ENCODE measurements around the gene GAGE13. TPM values are rescaled to one million over a fixed set of nuclear protein-coding genes. Genes with fewer than 3 reads are reported as not detected.

Gene GAGE13
- total and polyA plus RNA-seq, 9 of the 15 experiments (the other 6 are each of a cell fraction or from before 2014, with no cell fraction given): 31.6 to 506 (median 154) TPM

- DNase-seq (ENCODE audit: extremely low read depth in 1 of 4, low spot score in 3 of 4) (no peak), FAIRE-seq (no peak), ATAC-seq (no peak)
- Histone ChIP-seq H3K27ac (ENCODE audit: extremely low read depth, low read depth, low read length) (no peak overlapping the region), H4K20me1 (replicated peaks; ENCODE audit: control insufficient read depth, insufficient read depth, low read length) (no peaks in the 10 kb centered on the region), H3K4me2 (ENCODE audit: insufficient read depth, low read length) (no peak overlapping the region), H3K4me3 (no peak overlapping the region), H3K9me3 (replicated peaks; ENCODE audit: control insufficient read depth, insufficient read depth, low read depth, low read length) (no peaks in the 10 kb centered on the region), H3K9me1 (ENCODE audit: control insufficient read depth, insufficient read depth, low read length) (no peaks in the 10 kb centered on the region), H3K4me1 (replicated peaks in 1 of 2; ENCODE audit: control insufficient read depth in 2 of 2, insufficient read depth in 2 of 2, low read length in 2 of 2) (peaks cover 4 to 19% of the 10 kb centered on the region in 2 experiments; a peak in 4 of 5 replicates), H2AFZ (ENCODE audit: low read depth, low read length) (no peak overlapping the region), H3K9ac (ENCODE audit: insufficient read depth in 1 of 2, low read depth in 2 of 2, low read length in 2 of 2) (no peak overlapping the region), H3K27me3 (ENCODE audit: control insufficient read depth in 2 of 2, insufficient read depth in 2 of 2, low read length in 2 of 2) (no peaks in the 10 kb centered on the region), H3K79me2 (ENCODE audit: control insufficient read depth, insufficient read depth, low read length) (no peaks in the 10 kb centered on the region), H3K36me3 (ENCODE audit: control insufficient read depth, insufficient read depth, low read length) (no peaks in the 10 kb centered on the region)
- CTCF ChIA-PET (ENCODE audit: low intra/inter-chr PET ratio): no interaction called here
- no TSS peak for BruUV-seq (replicated peaks)
- 30% methylated on average over 1 of the region's 1 CpG for WGBS (ENCODE audit: insufficient coverage, low coverage, missing lambda C conversion rate)
- in situ Hi-C loops (cut with MboI) (no loop called here), intact Hi-C loops (cut with micrococcal nuclease) (no loop called here)
- POLR2A ChIA-PET: interaction anchor here (0.7 kb wide), 1 partner anchor 1513 kb away, joined by 5 read pairs; no protein-coding TSS in a partner anchor
- TF ChIP-seq THAP7 (CRISPR knock-in tag; IDR thresholded peaks at IDR 0.05): no peak
- TF ChIP-seq SRSF7 (optimal IDR thresholded peaks at IDR 0.05; ENCODE audit: low read depth, low read length): no peak
- no peak for TF ChIP-seq DEAF1 (CRISPR knock-in tag; IDR thresholded peaks at IDR 0.05)
- no peak for TF ChIP-seq HMBOX1 (IDR thresholded peaks at IDR 0.05)
- TF ChIP-seq TAF9B (IDR thresholded peaks at IDR 0.05; ENCODE audit: partially characterized antibody): no peak
- no peak for TF ChIP-seq ZBTB26 (CRISPR knock-in tag; IDR thresholded peaks at IDR 0.05)
- no peak for TF ChIP-seq POLR2AphosphoS5 (IDR thresholded peaks at IDR 0.05; ENCODE audit: control insufficient read depth, insufficient read depth, low read depth, low read length)
- no peak for TF ChIP-seq TAF15 (IDR thresholded peaks at IDR 0.05; ENCODE audit: low read depth, low read length)
- TF ChIP-seq SFPQ (IDR thresholded peaks at IDR 0.05; ENCODE audit: low read depth, low read length): no peak
- no peak for TF ChIP-seq TCF7 (IDR thresholded peaks at IDR 0.05; ENCODE audit: borderline replicate concordance)
- no peak for TF ChIP-seq ZKSCAN3 (CRISPR knock-in tag; IDR thresholded peaks at IDR 0.05)
- TF ChIP-seq GATAD2A (IDR thresholded peaks at IDR 0.05): no peak
Measured at GRCh38 chrX:49287665-49288064, 43.7 kb upstream of the GAGE13 start.

Measured in K562 (cell line).